B cell (primary cell): ENCODE measurements around the gene MRRF. TPM values are rescaled to one million over a fixed set of nuclear protein-coding genes. Genes with fewer than 3 reads are reported as not detected.

Source experiments
- ATAC-seq: fragments of 200-7000 bp; cut with Tn5 transposase; one replicate; pipeline ENCODE4 v1.10.0; 2021; ENCODE audit warnings: low read depth, mild to moderate bottlenecking, moderate number of reproducible peaks, moderate library complexity
- CTCF ChIA-PET: fragments of 350-600 bp; sonication (Branson Sonifier 250); formaldehyde crosslinking; loops from one replicate; lab custom pipeline; 2021; ENCODE audit warnings: antibody characterized with exemption, inconsistent platforms; lab: Charles Lee
- POLR2A ChIA-PET: fragments of 350-600 bp; sonication (Branson Sonifier 250); formaldehyde crosslinking; loops from one replicate; lab custom pipeline; 2021; ENCODE audit warnings: antibody characterized with exemption; lab: Charles Lee
- DNase-seq: peaks from one replicate; pipeline ENCODE4 v3.0.0; 2013
- H2AFZ ChIP-seq: 2 replicates; pipeline ENCODE4 v1.6.1; 2012; ENCODE audit warnings: mild to moderate bottlenecking, low read depth, low read length; ENCODE audit not compliant: insufficient read depth, poor library complexity, severe bottlenecking
- H3K27ac ChIP-seq, 2 donors: 1 replicate in 1 of 2; 2 replicates in 1 of 2; pipeline ENCODE4 v1.5.1; 2012 to 2013; ENCODE audit warnings: low read length in 2 of 2, mild to moderate bottlenecking in 2 of 2, moderate library complexity in 1 of 2
- H3K27me3 ChIP-seq, 4 experiments: fragments of 200-600 bp in 1 of 4; sonication (generic) in 1 of 4; replicated peaks in 1 of 4; 1 replicate in 2 of 4; 2 replicates in 2 of 4; pipeline versions ENCODE4 v1.6.1 to v1.7.0; 2013 to 2016; ENCODE audit warnings: low read length in 3 of 4, mild to moderate bottlenecking in 2 of 4, mixed read lengths in 1 of 4, moderate library complexity in 1 of 4; ENCODE audit not compliant: insufficient read depth in 4 of 4, control insufficient read depth in 3 of 4; ENCODE audit errors: control extremely low read depth in 1 of 4
- H3K36me3 ChIP-seq, 2 experiments: replicated peaks in 1 of 2; 1 replicate in 1 of 2; 2 replicates in 1 of 2; pipeline versions ENCODE4 v1.6.1 to v1.7.1; 2013; ENCODE audit warnings: low read length in 1 of 2; ENCODE audit not compliant: insufficient read depth in 2 of 2, control insufficient read depth in 1 of 2; ENCODE audit errors: control extremely low read depth in 1 of 2, extremely low read depth in 1 of 2
- H3K4me1 ChIP-seq, 2 donors: fragments of 200-600 bp in 1 of 2; sonication (generic) in 1 of 2; 1 replicate in 1 of 2; 2 replicates in 1 of 2; pipeline versions ENCODE4 v1.5.1 to v1.6.1; 2013 to 2017; ENCODE audit warnings: low read length in 2 of 2; ENCODE audit not compliant: control insufficient read depth in 2 of 2, insufficient read depth in 2 of 2
- H3K4me2 ChIP-seq: replicated peaks from 2 replicates; pipeline ENCODE3; 2012; ENCODE audit warnings: mild to moderate bottlenecking, low read depth, low read length; ENCODE audit not compliant: poor library complexity, severe bottlenecking
- H3K4me3 ChIP-seq, 5 experiments: fragments of 200-600 bp in 1 of 5; sonication (generic) in 1 of 5; 1 replicate in 3 of 5; 2 replicates in 2 of 5; pipeline versions ENCODE4 v1.5.1 to v1.7.0; 2011 to 2016; ENCODE audit warnings: low read length in 4 of 5, mild to moderate bottlenecking in 4 of 5, low read depth in 2 of 5, control low read depth in 1 of 5, moderate library complexity in 1 of 5; ENCODE audit not compliant: insufficient read depth in 1 of 5; ENCODE audit errors: control extremely low read depth in 1 of 5, extremely low read depth in 1 of 5
- H3K79me2 ChIP-seq: fragments of 200-600 bp; sonication (generic); one replicate; pipeline ENCODE4 v1.6.0; 2016; ENCODE audit warnings: low read length; ENCODE audit not compliant: control insufficient read depth, insufficient read depth
- H3K9ac ChIP-seq: fragments of 200-600 bp; sonication (generic); 2 replicates; pipeline ENCODE4 v1.6.1; 2017; ENCODE audit warnings: mild to moderate bottlenecking, low read length, moderate library complexity
- H3K9me3 ChIP-seq, 3 donors: one replicate each; pipeline versions ENCODE4 v1.6.1 to v1.7.1; 2013; ENCODE audit warnings: low read length in 2 of 3; ENCODE audit not compliant: control insufficient read depth in 2 of 3, insufficient read depth in 1 of 3; ENCODE audit errors: control extremely low read depth in 1 of 3
- H4K20me1 ChIP-seq: 2 replicates; pipeline ENCODE4 v1.6.0; 2012; ENCODE audit warnings: mild to moderate bottlenecking, low read length; ENCODE audit not compliant: insufficient read depth, control insufficient read depth, poor library complexity, severe bottlenecking
- H3K27ac Mint-ChIP-seq: one replicate; pipeline ENCODE4 v1.8.0; 2021; ENCODE audit warnings: mixed read lengths
- H3K27me3 Mint-ChIP-seq: one replicate; pipeline ENCODE4 v1.8.0; 2021; ENCODE audit warnings: mixed read lengths
- H3K4me1 Mint-ChIP-seq: one replicate; pipeline ENCODE4 v1.8.0; 2021; ENCODE audit warnings: mixed read lengths
- H3K4me3 Mint-ChIP-seq: one replicate; pipeline ENCODE4 v1.8.0; 2021; ENCODE audit warnings: mixed read lengths
- H3K9me3 Mint-ChIP-seq: one replicate; pipeline ENCODE4 v1.8.0; 2022; ENCODE audit warnings: mixed read lengths; ENCODE audit not compliant: insufficient read depth
- EZH2 ChIP-seq: IDR thresholded peaks from 2 replicates; pipeline ENCODE4 v1.6.1; 2012; ENCODE audit warnings: borderline replicate concordance, low read depth, mild to moderate bottlenecking, moderate library complexity, low read length; ENCODE audit not compliant: insufficient read depth, poor library complexity, severe bottlenecking
- WGBS: methylation state at CpG from one replicate; pipeline ENCODE4 v1.1.5; 2013; ENCODE audit warnings: missing lambda C conversion rate; ENCODE audit not compliant: insufficient coverage; 5-methylcytosine and 5-hydroxymethylcytosine counted together
- intact Hi-C: fragments of 100-400 bp; cut with micrococcal nuclease; formaldehyde crosslinking; loops from one replicate; pipeline ENCODE4 v1.10.0; 2022
- polyA plus RNA-seq: library from polyadenylated mRNA; depleted of rRNA; stranded (reverse); fragments of >200 nt; gene quantifications from 2 replicates; pipeline ENCODE4 v1.2.3, GENCODE V29; 2012
- total RNA-seq, 2 donors: library from RNA; stranded (reverse); fragments of 120-200 nt in 1 of 2; gene quantifications; 1 replicate in 1 of 2; 2 replicates in 1 of 2; pipeline versions ENCODE4 v1.2.3 to v1.2.4, GENCODE V29; 2013 to 2022
- TF ChIP-seq, protein P1 (sequence below): fragments of 200-600 bp; IDR thresholded peaks from one replicate; pipeline ENCODE4 v1.8.0; 2022; ENCODE audit warnings: antibody characterized with exemption, mild to moderate bottlenecking

Gene MRRF
- total and polyA plus RNA-seq, 2 donors (not counting 1 experiment from before 2014, with no cell fraction given) = 38.6 to 44.9 TPM

DNA sequence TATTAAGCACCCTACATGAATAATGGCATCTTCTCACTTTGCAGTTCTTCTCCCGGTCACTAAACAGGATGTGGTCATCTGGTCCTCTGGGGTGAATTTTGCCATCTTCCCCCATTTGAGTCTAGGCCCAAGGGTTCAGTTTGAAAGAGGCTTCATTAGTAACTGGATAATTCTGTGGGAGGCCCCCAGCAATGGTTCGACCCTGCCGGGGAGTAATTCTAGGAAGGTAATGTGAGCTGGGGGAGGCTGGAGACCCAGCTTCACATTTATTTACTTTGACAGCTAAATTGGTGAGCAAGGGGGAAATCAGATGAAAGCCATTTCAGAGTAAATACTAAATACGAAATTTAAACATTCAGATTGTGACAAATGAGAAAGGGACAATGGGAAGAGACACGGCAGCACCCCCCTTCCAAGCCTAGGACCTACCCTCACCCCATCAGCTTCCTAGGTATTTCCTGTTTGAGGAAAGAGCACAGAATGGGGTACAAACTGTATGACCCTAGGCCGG is 31.8 kb upstream of the MRRF start:
- DNase-seq (no peak), ATAC-seq (no peak)
- no peak overlapping the region for H3K9ac ChIP-seq
- ChIA-PET POLR2A (no interaction called here), CTCF (no interaction called here)
- intact Hi-C loops = no loop called here
- peaks cover 3% of the 10 kb centered on the region for H3K27me3 Mint-ChIP-seq
- 100% methylated on average over 1 of the region's 6 CpGs for WGBS
- no peak overlapping the region for H3K4me3 Mint-ChIP-seq
- no peaks in the 10 kb centered on the region for H3K9me3 Mint-ChIP-seq
- H3K36me3 ChIP-seq = no peaks in the 10 kb centered on the region
- no peak overlapping the region for H3K27ac ChIP-seq
- H4K20me1 ChIP-seq = no peaks in the 10 kb centered on the region
- H3K4me1 Mint-ChIP-seq = peaks cover 2% of the 10 kb centered on the region
- TF ChIP-seq, protein P1, sequence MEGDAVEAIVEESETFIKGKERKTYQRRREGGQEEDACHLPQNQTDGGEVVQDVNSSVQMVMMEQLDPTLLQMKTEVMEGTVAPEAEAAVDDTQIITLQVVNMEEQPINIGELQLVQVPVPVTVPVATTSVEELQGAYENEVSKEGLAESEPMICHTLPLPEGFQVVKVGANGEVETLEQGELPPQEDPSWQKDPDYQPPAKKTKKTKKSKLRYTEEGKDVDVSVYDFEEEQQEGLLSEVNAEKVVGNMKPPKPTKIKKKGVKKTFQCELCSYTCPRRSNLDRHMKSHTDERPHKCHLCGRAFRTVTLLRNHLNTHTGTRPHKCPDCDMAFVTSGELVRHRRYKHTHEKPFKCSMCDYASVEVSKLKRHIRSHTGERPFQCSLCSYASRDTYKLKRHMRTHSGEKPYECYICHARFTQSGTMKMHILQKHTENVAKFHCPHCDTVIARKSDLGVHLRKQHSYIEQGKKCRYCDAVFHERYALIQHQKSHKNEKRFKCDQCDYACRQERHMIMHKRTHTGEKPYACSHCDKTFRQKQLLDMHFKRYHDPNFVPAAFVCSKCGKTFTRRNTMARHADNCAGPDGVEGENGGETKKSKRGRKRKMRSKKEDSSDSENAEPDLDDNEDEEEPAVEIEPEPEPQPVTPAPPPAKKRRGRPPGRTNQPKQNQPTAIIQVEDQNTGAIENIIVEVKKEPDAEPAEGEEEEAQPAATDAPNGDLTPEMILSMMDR = no peak
- TF ChIP-seq EZH2 = no peak
- no peak overlapping the region for H2AFZ ChIP-seq
- peaks cover 0 to 4% (median 0%) of the 10 kb centered on the region in 3 donors for H3K9me3 ChIP-seq
- H3K27me3 ChIP-seq = peaks cover 0 to 24% (median 19%) of the 10 kb centered on the region in 4 experiments
- H3K4me3 ChIP-seq = no peak overlapping the region
- no peaks in the 10 kb centered on the region for H3K79me2 ChIP-seq
- H3K4me1 ChIP-seq = peaks cover 5 to 12% of the 10 kb centered on the region in 2 donors
- H3K4me2 ChIP-seq = no peak overlapping the region
- no peak overlapping the region for H3K27ac Mint-ChIP-seq

DNA sequence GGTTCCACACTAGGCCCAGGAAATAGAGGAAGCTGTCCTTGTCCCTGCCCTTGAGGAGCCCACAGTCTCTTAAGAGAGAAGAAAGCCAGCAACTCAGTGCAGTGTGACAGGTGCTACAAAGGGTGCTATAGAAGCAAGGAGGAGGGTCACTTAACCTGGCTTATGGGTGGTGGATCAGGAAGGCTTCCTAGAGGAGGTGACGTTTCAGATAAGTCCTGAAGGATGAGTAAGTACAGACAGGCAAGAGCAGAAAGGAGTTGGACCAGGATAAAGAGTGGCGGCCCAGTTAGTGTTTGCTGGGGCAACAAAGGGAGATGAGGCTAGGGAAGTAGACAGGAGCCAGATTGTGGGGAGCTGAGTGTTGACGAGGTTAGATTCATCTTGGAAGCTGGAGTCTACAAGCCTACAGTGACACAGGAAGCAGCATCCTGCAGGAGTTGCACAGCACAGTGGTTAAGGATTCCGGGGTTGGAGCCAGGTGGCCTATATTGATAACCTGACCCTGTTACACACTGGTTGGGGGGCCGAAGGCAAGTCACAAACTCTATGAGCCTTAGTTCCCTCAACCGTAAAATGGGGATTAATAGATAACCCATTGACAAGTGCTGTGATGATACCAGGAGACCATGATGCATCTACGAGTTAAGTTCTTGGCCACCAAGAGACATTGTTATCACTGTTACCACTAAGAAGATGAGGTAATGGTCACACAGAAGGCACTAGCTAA is 30.5 kb upstream of the MRRF start:
- TF ChIP-seq EZH2 = no peak
- TF ChIP-seq, protein P1 = no peak
- Histone ChIP-seq H3K36me3 (no peaks in the 10 kb centered on the region), H3K4me3 (no peak overlapping the region), H3K4me2 (no peak overlapping the region), H4K20me1 (no peaks in the 10 kb centered on the region), H3K9me3 (peaks cover 0 to under 1% (median 0%) of the 10 kb centered on the region in 3 donors), H3K79me2 (no peaks in the 10 kb centered on the region), H2AFZ (no peak overlapping the region), H3K27me3 (peaks cover 0 to 17% (median 15%) of the 10 kb centered on the region in 4 experiments), H3K4me1 (peaks cover 0 to 3% of the 10 kb centered on the region in 2 donors), H3K27ac (no peak overlapping the region), H3K9ac (no peak overlapping the region)
- DNase-seq = no peak
- Mint-ChIP-seq H3K27me3 (peaks cover 3% of the 10 kb centered on the region), H3K4me3 (no peak overlapping the region), H3K27ac (no peak overlapping the region), H3K9me3 (no peaks in the 10 kb centered on the region), H3K4me1 (no peaks in the 10 kb centered on the region)
- 90% methylated on average over 7 of the region's 7 CpGs for WGBS
- intact Hi-C loops = no loop called here
- CTCF ChIA-PET = no interaction called here
- no peak for ATAC-seq
- POLR2A ChIA-PET = no interaction called here
